GM12865 (cell line): ENCODE measurements around the gene TDO2.

ENCODE experiments used
- DNase-seq: peaks from one replicate; pipeline ENCODE4 v3.0.0; 2010; ENCODE audit warnings: low read depth
- H3K4me3 ChIP-seq: 2 replicates; pipeline ENCODE4 v1.5.1; 2011; ENCODE audit warnings: mild to moderate bottlenecking, low read depth, low read length, control low read depth
- TF ChIP-seq, protein P1 (sequence below): IDR thresholded peaks from 2 replicates; pipeline ENCODE4 v1.5.1; 2011; ENCODE audit warnings: low read length, control low read depth, low read depth, inconsistent platforms; ENCODE audit not compliant: insufficient read depth; ENCODE audit errors: missing control alignments

TDO2 gene

DNA sequence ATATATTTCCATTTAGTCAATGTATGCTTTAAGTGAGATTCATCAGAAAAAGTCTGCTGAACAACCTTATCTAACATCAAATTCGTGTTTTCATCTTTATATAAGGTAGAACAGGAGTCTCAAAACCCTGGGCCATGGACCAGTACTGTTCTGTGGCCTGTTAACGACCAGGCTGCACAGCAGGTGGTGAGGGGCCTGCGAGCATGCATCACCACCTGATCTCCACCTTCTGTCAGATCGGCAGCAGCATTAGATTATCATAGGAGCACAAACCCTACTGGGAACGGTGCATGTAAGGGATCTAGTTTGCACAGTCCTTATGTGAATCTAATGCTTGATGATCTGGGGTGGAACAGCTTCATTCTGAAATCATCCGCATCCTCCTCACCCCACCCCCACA lies 47.0 kb downstream of the TDO2 start:
- H3K4me3 ChIP-seq, result no peak overlapping the region
- TF ChIP-seq, protein P1, sequence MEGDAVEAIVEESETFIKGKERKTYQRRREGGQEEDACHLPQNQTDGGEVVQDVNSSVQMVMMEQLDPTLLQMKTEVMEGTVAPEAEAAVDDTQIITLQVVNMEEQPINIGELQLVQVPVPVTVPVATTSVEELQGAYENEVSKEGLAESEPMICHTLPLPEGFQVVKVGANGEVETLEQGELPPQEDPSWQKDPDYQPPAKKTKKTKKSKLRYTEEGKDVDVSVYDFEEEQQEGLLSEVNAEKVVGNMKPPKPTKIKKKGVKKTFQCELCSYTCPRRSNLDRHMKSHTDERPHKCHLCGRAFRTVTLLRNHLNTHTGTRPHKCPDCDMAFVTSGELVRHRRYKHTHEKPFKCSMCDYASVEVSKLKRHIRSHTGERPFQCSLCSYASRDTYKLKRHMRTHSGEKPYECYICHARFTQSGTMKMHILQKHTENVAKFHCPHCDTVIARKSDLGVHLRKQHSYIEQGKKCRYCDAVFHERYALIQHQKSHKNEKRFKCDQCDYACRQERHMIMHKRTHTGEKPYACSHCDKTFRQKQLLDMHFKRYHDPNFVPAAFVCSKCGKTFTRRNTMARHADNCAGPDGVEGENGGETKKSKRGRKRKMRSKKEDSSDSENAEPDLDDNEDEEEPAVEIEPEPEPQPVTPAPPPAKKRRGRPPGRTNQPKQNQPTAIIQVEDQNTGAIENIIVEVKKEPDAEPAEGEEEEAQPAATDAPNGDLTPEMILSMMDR, result no peak
- no peak for DNase-seq

DNA sequence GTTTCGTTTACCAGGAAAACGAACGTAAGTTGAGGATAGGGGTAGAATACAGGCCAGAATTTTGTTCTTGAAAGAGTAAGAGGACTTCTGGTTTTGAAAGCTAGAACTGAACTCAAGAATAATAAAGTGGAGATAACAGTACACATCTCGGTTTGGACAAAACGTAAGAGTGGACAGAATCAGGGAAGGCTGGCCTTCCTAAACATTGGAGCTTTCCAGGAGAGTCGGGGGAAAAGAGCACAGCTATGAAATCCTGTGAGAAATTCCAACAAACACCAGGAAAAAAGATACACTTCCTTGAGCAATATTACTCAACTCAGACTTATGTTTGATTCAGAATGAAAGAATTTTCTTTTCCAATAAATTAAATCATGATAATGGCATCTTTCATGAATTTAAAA lies 49.0 kb downstream of the TDO2 start:
- DNase-seq, result no peak
- peak overlapping the region; percentile 97; the same call in 1 of the 2 replicates for H3K4me3 ChIP-seq
- TF ChIP-seq, protein P1, result no peak

GRCh38 chr4:155953151-155954117 lies 49.9 kb downstream of the TDO2 start, which contains the start of gene CTSO:
CTSO (minus strand) TSS chr4:155953866; CDS start chr4:155953847, 19 bp downstream.
- peak within 1 kb of the TSS; percentile 97 for H3K4me3 ChIP-seq
- TF ChIP-seq, protein P1, result peak; percentile 53
- DNase-seq, result peak; percentile 89

- peak overlapping the region; percentile 97 for H3K4me3 ChIP-seq
- TF ChIP-seq, protein P1, result no peak
- DNase-seq, result no peak
Observed at GRCh38 chr4:155954118-155954685, 50.7 kb downstream of the TDO2 start.

DNA sequence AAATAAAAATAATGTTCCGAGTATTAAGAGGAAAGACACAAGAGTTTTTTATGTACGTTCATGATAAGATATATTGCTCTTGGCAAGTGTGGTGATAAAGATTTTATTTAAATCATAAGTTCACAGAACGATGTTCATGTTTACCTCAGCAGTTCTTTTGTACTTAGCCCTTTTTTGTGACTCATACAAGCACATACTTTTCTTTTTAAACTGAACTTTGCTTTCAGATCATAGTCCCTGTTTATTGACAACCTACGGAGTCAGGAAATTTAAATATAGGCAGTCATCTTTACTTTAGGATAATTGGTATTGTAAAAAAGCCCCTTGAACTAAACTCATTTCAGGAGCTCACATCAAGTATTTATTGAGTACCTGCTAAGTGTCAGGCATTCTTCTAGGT lies 51.4 kb downstream of the TDO2 start:
- no peak overlapping the region for H3K4me3 ChIP-seq
- TF ChIP-seq, protein P1, result no peak
- DNase-seq, result no peak

GRCh38 chr4:155956461-155956860 lies 53.0 kb downstream of the TDO2 start:
- no peak overlapping the region for H3K4me3 ChIP-seq
- DNase-seq, result no peak
- TF ChIP-seq, protein P1, result no peak
